HCT116 (cell line): Measurements from ENCODE around the gene CSNK1G2. TPM values are rescaled to one million over a fixed set of nuclear protein-coding genes. Genes with fewer than 3 reads are reported as not detected.

Experiments
- ATAC-seq: fragments of 200-7000 bp; cut with Tn5 transposase; 2 replicates; pipeline ENCODE4 v1.9.1; 2020; ENCODE audit warnings: mild to moderate bottlenecking, moderate library complexity
- BruUV-seq: library from RNA; stranded (reverse); fragments of 400-500 nt; replicated peaks from 2 replicates; lab custom pipeline; 2021; lab: Mats Ljungman, UMichigan
- CTCF ChIA-PET: fragments of 300-600 bp; sonication (Branson Sonifier 250); formaldehyde crosslinking; loops from one replicate; lab custom pipeline; 2021; ENCODE audit warnings: antibody characterized with exemption; lab: Charles Lee
- POLR2A ChIA-PET: fragments of 300-600, 350-600 bp; sonication (Branson Sonifier 250); formaldehyde crosslinking; loops from one replicate; lab custom pipeline; 2021; ENCODE audit warnings: antibody characterized with exemption; lab: Charles Lee
- RAD21 ChIA-PET, 2 experiments: fragments of 300-600 bp; sonication (Branson Sonifier 250); formaldehyde crosslinking; loops; one replicate each; lab custom pipeline; 2023; ENCODE audit warnings: low total read pairs in 2 of 2; ENCODE audit not compliant: uncharacterized antibody in 2 of 2, unreplicated experiment in 2 of 2, low non-redundant PET in 1 of 2; lab: Charles Lee
- DNase-seq: peaks from one replicate; pipeline ENCODE4 v3.0.0-alpha.2; 2010; ENCODE audit warnings: low read depth, low spot score
- H2AFZ ChIP-seq: fragments of 200-600 bp; shearing (Covaris generic), sonication (generic); 2 replicates; pipeline ENCODE4 v1.6.1; 2017; ENCODE audit warnings: low read depth, mixed run types, mixed read lengths, antibody characterized with exemption, low read length; ENCODE audit not compliant: poor library complexity, severe bottlenecking
- H3K27ac ChIP-seq: 2 replicates; pipeline ENCODE4 v1.5.1; 2012; ENCODE audit warnings: low read depth, low read length
- H3K27me3 ChIP-seq: fragments of 200-600 bp; sonication (generic); 2 replicates; pipeline ENCODE4 v1.6.1; 2016; ENCODE audit warnings: mixed run types, low read length, mixed read lengths; ENCODE audit not compliant: insufficient read depth
- H3K36me3 ChIP-seq, 2 experiments: fragments of 200-500 bp in 1 of 2; fragments of 200-600 bp in 1 of 2; sonication (Bioruptor generic) in 1 of 2; sonication (generic) in 1 of 2; 2 replicates each; pipeline versions ENCODE4 v1.5.1 to v1.6.1; 2014 to 2016; ENCODE audit warnings: low read length in 2 of 2, inconsistent platforms in 1 of 2, mixed read lengths in 1 of 2, mixed run types in 1 of 2; ENCODE audit not compliant: insufficient read depth in 2 of 2, control insufficient read depth in 1 of 2
- H3K4me1 ChIP-seq, 2 experiments: fragments of 200-600 bp in 1 of 2; sonication (generic) in 1 of 2; 2 replicates each; pipeline versions ENCODE4 v1.5.1 to v1.6.1; 2012 to 2017; ENCODE audit warnings: low read length in 2 of 2, inconsistent platforms in 1 of 2, mild to moderate bottlenecking in 1 of 2, mixed read lengths in 1 of 2, mixed run types in 1 of 2, moderate library complexity in 1 of 2; ENCODE audit not compliant: insufficient read depth in 2 of 2, control insufficient read depth in 1 of 2
- H3K4me2 ChIP-seq: fragments of 200-600 bp; sonication (generic); 2 replicates; pipeline ENCODE4 v1.6.1; 2017; ENCODE audit warnings: mixed run types, low read length, mixed read lengths
- H3K4me3 ChIP-seq, 2 experiments: fragments of 200-600 bp in 1 of 2; sonication (generic) in 1 of 2; replicated peaks in 1 of 2; 2 replicates each; pipeline ENCODE4 v1.5.1; 2011 to 2016; ENCODE audit warnings: low read length in 2 of 2, control low read depth in 1 of 2, low read depth in 1 of 2, mild to moderate bottlenecking in 1 of 2, mixed read lengths in 1 of 2, mixed run types in 1 of 2
- H3K79me2 ChIP-seq: fragments of 200-600 bp; sonication (generic); 2 replicates; pipeline ENCODE4 v1.6.1; 2017; ENCODE audit warnings: mild to moderate bottlenecking, mixed run types, low read length, moderate library complexity, mixed read lengths; ENCODE audit not compliant: insufficient read depth
- H3K9ac ChIP-seq: fragments of 200-600 bp; sonication (generic); 2 replicates; pipeline ENCODE4 v1.6.1; 2016; ENCODE audit warnings: low read length, mixed read lengths
- H3K9me2 ChIP-seq: fragments of 200-600 bp; sonication (generic), shearing (Covaris generic); 2 replicates; pipeline ENCODE4 v1.6.1; 2017; ENCODE audit warnings: mixed run types, mild to moderate bottlenecking, moderate library complexity; ENCODE audit not compliant: insufficient read depth
- H3K9me3 ChIP-seq, 2 experiments: fragments of 200-500 bp in 1 of 2; fragments of 200-600 bp in 1 of 2; sonication (Bioruptor generic) in 1 of 2; sonication (generic) in 1 of 2; 2 replicates each; pipeline ENCODE4 v1.6.1; 2014 to 2017; ENCODE audit warnings: low read length in 2 of 2, mixed read lengths in 2 of 2, inconsistent platforms in 1 of 2, low read depth in 1 of 2, mild to moderate bottlenecking in 1 of 2, mixed run types in 1 of 2, moderate library complexity in 1 of 2; ENCODE audit not compliant: control insufficient read depth in 1 of 2, insufficient read depth in 1 of 2
- H4K20me1 ChIP-seq: fragments of 200-600 bp; sonication (generic), shearing (Covaris generic); 2 replicates; pipeline ENCODE4 v1.6.1; 2017; ENCODE audit warnings: mixed run types, mild to moderate bottlenecking, moderate library complexity; ENCODE audit not compliant: insufficient read depth
- ATF3 ChIP-seq: IDR thresholded peaks from 2 replicates; pipeline ENCODE4 v1.6.1; 2012
- CBX3 ChIP-seq: IDR thresholded peaks from 2 replicates; pipeline ENCODE4 v1.6.1; 2012; ENCODE audit warnings: low read depth
- CEBPB ChIP-seq: IDR thresholded peaks from 2 replicates; pipeline ENCODE4 v1.6.1; 2012; ENCODE audit warnings: low read depth
- EGR1 ChIP-seq: IDR thresholded peaks from 2 replicates; pipeline ENCODE4 v1.6.1; 2012; ENCODE audit warnings: low read depth
- ELF1 ChIP-seq: IDR thresholded peaks from 2 replicates; pipeline ENCODE4 v1.6.1; 2012; ENCODE audit warnings: low read depth, borderline replicate concordance
- JUND ChIP-seq: IDR thresholded peaks from 2 replicates; pipeline ENCODE4 v1.6.1; 2012
- MAX ChIP-seq: IDR thresholded peaks from 2 replicates; pipeline ENCODE4 v1.6.1; 2012
- POLR2A ChIP-seq: IDR thresholded peaks from 2 replicates; pipeline ENCODE4 v1.7.0; 2011; ENCODE audit warnings: borderline replicate concordance; ENCODE audit not compliant: insufficient read depth, insufficient read length; ENCODE audit errors: extremely low read depth
- POLR2AphosphoS5 ChIP-seq: IDR thresholded peaks from 2 replicates; pipeline ENCODE4 v1.6.1; 2011; ENCODE audit warnings: mild to moderate bottlenecking, low read depth, low read length, moderate library complexity
- RAD21 ChIP-seq: IDR thresholded peaks from 2 replicates; pipeline ENCODE4 v1.6.1; 2012; ENCODE audit warnings: low read depth, mild to moderate bottlenecking
- SIN3A ChIP-seq: IDR thresholded peaks from 2 replicates; pipeline ENCODE4 v1.6.1; 2012; ENCODE audit warnings: low read depth
- SP1 ChIP-seq: IDR thresholded peaks from 2 replicates; pipeline ENCODE4 v1.6.1; 2012; ENCODE audit warnings: low read depth
- TCF7L2 ChIP-seq: IDR thresholded peaks from 2 replicates; pipeline ENCODE4 v1.7.0; 2011; ENCODE audit warnings: borderline replicate concordance, inconsistent platforms; ENCODE audit not compliant: insufficient read depth, insufficient read length; ENCODE audit errors: extremely low read depth
- ZBTB33 ChIP-seq: IDR thresholded peaks from 2 replicates; pipeline ENCODE4 v1.6.1; 2011; ENCODE audit warnings: mild to moderate bottlenecking, low read length, moderate library complexity; ENCODE audit not compliant: insufficient replicate concordance; ENCODE audit errors: extremely low read depth
- ZFX ChIP-seq: fragments of 450-650 bp; IDR thresholded peaks from 2 replicates; pipeline ENCODE4 v1.6.1; 2017
- intact Hi-C: fragments of 100-400 bp; cut with micrococcal nuclease; formaldehyde crosslinking; loops from 2 replicates; pipeline ENCODE4 v1.10.0; 2022
- total RNA-seq: library from RNA; stranded (reverse); gene quantifications from one replicate; pipeline ENCODE4 v1.2.1, GENCODE V29; 2021; ENCODE audit not compliant: unreplicated experiment
- TF ChIP-seq, protein P1 (sequence below), 3 experiments: fragments of 200-600 bp in 1 of 3; sonication (generic) in 1 of 3; IDR thresholded peaks in 2 of 3; conservative IDR thresholded peaks in 1 of 3; 2 replicates each; pipeline ENCODE4 v1.5.1; 2012 to 2017; ENCODE audit warnings: low read depth in 2 of 3, low read length in 2 of 3, antibody characterized with exemption in 1 of 3, borderline replicate concordance in 1 of 3, control low read depth in 1 of 3, mild to moderate bottlenecking in 1 of 3, mixed read lengths in 1 of 3, mixed run types in 1 of 3, moderate library complexity in 1 of 3; ENCODE audit not compliant: insufficient read depth in 1 of 3
- TF ChIP-seq, protein P2 (sequence below): IDR thresholded peaks from 2 replicates; pipeline ENCODE4 v1.6.1; 2012; ENCODE audit warnings: low read depth

The CSNK1G2 gene
- total RNA-seq, 1 experiment from 2014 or later = 97.9 TPM

DNA sequence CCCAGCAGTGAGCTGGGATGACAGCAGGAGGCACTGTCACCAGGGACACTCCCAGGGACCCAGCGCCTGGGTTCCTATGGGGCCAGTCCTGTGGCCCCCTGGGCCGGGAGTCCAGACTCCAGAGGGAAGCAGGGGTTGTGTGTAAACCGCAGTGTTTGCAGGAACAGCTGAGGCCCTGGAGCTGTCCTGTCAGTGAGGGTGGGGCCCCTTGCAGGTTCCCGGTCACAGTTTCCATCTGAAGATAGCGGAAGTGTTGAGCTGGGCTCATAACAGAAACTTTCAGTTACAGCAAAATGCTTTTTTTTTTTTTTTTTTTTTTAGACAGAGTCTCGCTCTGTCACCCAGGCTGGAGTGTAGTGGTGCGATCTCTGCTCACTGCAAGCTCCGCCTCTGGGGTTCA is 17.7 kb upstream of the CSNK1G2 start:
- H3K9me3 ChIP-seq = no peaks in the 10 kb centered on the region
- ChIA-PET POLR2A (no interaction called here), RAD21 (no interaction called here), CTCF (no interaction called here)
- no peaks in the 10 kb centered on the region for H3K9me2 ChIP-seq
- H3K4me2 ChIP-seq = no peak overlapping the region
- no peaks in the 10 kb centered on the region for H3K27me3 ChIP-seq
- H3K36me3 ChIP-seq = peaks cover 6 to 11% of the 10 kb centered on the region in 2 experiments; a peak in 3 of 4 replicates
- no peaks in the 10 kb centered on the region for H3K4me1 ChIP-seq
- no TSS peak for BruUV-seq
- H4K20me1 ChIP-seq = no peaks in the 10 kb centered on the region
- no peak for ATAC-seq
- no peaks in the 10 kb centered on the region for H3K79me2 ChIP-seq
- H3K4me3 ChIP-seq = no peak overlapping the region
- no peak overlapping the region for H2AFZ ChIP-seq
- no peak for TF ChIP-seq JUND
- TF ChIP-seq, protein P1, sequence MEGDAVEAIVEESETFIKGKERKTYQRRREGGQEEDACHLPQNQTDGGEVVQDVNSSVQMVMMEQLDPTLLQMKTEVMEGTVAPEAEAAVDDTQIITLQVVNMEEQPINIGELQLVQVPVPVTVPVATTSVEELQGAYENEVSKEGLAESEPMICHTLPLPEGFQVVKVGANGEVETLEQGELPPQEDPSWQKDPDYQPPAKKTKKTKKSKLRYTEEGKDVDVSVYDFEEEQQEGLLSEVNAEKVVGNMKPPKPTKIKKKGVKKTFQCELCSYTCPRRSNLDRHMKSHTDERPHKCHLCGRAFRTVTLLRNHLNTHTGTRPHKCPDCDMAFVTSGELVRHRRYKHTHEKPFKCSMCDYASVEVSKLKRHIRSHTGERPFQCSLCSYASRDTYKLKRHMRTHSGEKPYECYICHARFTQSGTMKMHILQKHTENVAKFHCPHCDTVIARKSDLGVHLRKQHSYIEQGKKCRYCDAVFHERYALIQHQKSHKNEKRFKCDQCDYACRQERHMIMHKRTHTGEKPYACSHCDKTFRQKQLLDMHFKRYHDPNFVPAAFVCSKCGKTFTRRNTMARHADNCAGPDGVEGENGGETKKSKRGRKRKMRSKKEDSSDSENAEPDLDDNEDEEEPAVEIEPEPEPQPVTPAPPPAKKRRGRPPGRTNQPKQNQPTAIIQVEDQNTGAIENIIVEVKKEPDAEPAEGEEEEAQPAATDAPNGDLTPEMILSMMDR (IDR thresholded peaks at IDR 0.05 in 2 of 3, conservative IDR thresholded peaks at IDR 0.05 in 1 of 3; ENCODE audit: borderline replicate concordance in 1 of 3, insufficient read depth in 1 of 3, low read depth in 2 of 3, low read length in 2 of 3) = no peak; a peak in 1 of 6 replicates
- no peak for TF ChIP-seq SP1
- TF ChIP-seq ZBTB33 = no peak
- no peak for TF ChIP-seq ZFX
- no peak for TF ChIP-seq CBX3
- TF ChIP-seq SIN3A = no peak
- TF ChIP-seq POLR2AphosphoS5 = no peak
- no peak for TF ChIP-seq POLR2A
- no peak for TF ChIP-seq CEBPB
- TF ChIP-seq TCF7L2 = no peak
- TF ChIP-seq EGR1 = no peak
- TF ChIP-seq ATF3 = no peak
- TF ChIP-seq, protein P2, sequence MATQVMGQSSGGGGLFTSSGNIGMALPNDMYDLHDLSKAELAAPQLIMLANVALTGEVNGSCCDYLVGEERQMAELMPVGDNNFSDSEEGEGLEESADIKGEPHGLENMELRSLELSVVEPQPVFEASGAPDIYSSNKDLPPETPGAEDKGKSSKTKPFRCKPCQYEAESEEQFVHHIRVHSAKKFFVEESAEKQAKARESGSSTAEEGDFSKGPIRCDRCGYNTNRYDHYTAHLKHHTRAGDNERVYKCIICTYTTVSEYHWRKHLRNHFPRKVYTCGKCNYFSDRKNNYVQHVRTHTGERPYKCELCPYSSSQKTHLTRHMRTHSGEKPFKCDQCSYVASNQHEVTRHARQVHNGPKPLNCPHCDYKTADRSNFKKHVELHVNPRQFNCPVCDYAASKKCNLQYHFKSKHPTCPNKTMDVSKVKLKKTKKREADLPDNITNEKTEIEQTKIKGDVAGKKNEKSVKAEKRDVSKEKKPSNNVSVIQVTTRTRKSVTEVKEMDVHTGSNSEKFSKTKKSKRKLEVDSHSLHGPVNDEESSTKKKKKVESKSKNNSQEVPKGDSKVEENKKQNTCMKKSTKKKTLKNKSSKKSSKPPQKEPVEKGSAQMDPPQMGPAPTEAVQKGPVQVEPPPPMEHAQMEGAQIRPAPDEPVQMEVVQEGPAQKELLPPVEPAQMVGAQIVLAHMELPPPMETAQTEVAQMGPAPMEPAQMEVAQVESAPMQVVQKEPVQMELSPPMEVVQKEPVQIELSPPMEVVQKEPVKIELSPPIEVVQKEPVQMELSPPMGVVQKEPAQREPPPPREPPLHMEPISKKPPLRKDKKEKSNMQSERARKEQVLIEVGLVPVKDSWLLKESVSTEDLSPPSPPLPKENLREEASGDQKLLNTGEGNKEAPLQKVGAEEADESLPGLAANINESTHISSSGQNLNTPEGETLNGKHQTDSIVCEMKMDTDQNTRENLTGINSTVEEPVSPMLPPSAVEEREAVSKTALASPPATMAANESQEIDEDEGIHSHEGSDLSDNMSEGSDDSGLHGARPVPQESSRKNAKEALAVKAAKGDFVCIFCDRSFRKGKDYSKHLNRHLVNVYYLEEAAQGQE = no peak
- no peak for TF ChIP-seq ELF1
- TF ChIP-seq MAX = no peak
- TF ChIP-seq RAD21 = no peak
- intact Hi-C loops = no loop called here
- H3K27ac ChIP-seq = no peak overlapping the region
- no peak for DNase-seq
- no peak overlapping the region for H3K9ac ChIP-seq
